Adipocyte (in vitro differentiated cells): ENCODE measurements around the gene IL2RA.
"Not testable (repeated sequence)": the region's sequence is repeated elsewhere in the genome, so short reads cannot be mapped to it uniquely, and the experiment has no call there.

ENCODE experiments used
- DNase-seq: peaks from one replicate; pipeline ENCODE4 v3.0.0-alpha.2; 2015; ENCODE audit warnings: low read depth
- H3K27me3 ChIP-seq: replicated peaks from 2 replicates; pipeline ENCODE4 v1.7.0; 2013; ENCODE audit warnings: mild to moderate bottlenecking, low read length, moderate library complexity; ENCODE audit not compliant: control insufficient read depth, insufficient read depth
- H3K36me3 ChIP-seq: 2 replicates; pipeline ENCODE4 v1.7.0; 2013; ENCODE audit warnings: low read length, mild to moderate bottlenecking, moderate library complexity; ENCODE audit not compliant: control insufficient read depth, insufficient read depth, severe bottlenecking
- H3K4me1 ChIP-seq: 2 replicates; pipeline ENCODE4 v1.7.0; 2013; ENCODE audit warnings: mild to moderate bottlenecking, low read length, moderate library complexity; ENCODE audit not compliant: control insufficient read depth, insufficient read depth
- H3K4me3 ChIP-seq: 2 replicates; pipeline ENCODE4 v1.7.0; 2013; ENCODE audit warnings: mild to moderate bottlenecking, low read length, moderate library complexity
- H3K9ac ChIP-seq: 2 replicates; pipeline ENCODE4 v1.7.0; 2013; ENCODE audit warnings: mild to moderate bottlenecking, low read length, moderate library complexity
- H3K9me3 ChIP-seq: 2 replicates; pipeline ENCODE4 v1.7.0; 2013; ENCODE audit warnings: mild to moderate bottlenecking, low read length, moderate library complexity; ENCODE audit not compliant: control insufficient read depth

Gene IL2RA

DNA sequence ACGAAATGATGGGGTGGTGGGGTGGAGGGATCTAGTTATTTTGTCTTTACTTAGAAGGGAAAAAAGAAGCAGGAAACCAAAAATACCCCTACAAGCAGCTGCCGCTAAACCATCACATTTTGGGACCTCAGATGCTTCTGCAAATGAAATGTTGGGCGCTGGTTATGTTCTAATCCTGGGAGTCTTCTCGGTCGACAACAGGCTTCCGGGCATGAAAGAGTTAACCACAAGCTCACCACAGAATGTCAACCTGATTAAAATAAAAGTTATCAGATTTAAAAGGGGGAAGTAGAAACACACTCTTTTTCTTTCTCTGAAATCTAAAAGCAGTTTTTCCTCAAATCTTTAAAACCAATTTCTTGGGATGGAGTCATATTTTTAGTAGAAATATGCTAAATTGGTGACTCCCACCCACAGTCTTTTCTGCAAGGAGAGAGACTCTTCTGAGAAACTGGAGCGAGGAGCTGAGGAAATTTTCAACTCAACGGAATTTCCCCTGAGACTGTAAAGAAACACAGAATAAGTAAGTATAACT is 16.8 kb downstream of the IL2RA start:
- Histone ChIP-seq H3K9ac (no peak overlapping the region), H3K36me3 (no peaks in the 10 kb centered on the region), H3K4me1 (no peaks in the 10 kb centered on the region), H3K4me3 (no peak overlapping the region), H3K9me3 (no peaks in the 10 kb centered on the region), H3K27me3 (peaks cover 26% of the 10 kb centered on the region)
- DNase-seq, result no peak

DNA sequence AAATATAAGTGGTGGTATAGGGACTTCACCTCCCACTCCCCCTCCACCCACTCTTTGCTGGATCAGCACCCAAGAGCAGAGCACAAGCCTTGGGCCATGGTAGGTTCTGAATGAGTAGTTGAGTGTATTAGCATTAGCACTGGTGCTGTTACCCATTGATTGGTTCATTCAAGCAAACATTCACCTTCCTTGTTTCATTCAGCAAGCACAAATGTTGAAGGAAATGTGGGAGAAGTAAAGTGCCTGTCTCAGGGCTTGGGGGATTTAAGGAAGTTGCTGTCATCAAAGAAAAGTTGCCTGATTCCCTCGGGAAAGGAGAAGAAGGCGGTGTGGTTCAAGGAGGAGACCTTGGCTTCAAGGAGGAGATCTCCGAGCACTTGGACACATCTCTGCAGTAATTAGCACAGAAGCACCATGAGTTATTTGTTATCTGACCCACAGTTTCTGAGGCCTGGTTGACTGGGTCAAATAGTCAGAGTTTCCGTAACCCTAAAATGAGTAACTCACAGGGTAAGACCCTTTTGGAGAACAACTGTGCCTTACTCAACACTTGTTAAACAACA is 17.3 kb downstream of the IL2RA start:
- H3K36me3 ChIP-seq, result no peaks in the 10 kb centered on the region

DNA sequence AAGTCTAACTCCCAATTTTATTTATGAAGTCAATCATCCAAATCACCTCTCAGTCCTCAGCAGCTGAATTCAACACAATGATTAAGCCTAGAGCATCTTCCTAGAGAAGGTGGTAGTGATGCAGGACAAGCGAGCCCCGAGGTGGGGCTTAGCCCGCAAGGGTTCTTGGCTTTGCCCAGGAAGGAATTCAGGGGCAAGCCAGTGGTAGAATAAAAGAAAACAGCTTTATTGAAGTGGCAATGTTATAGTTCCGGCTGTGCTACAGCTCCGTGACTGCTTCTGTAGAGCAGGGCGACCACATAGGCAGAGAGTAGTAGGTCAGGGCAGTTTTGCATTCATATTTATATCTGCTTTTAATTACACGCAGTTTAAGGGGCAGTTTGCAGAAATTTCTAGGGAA is 18.1 kb downstream of the IL2RA start:
- no peaks in the 10 kb centered on the region for H3K36me3 ChIP-seq
- H3K4me3 ChIP-seq, result no peak overlapping the region
- H3K4me1 ChIP-seq, result no peaks in the 10 kb centered on the region
- H3K9ac ChIP-seq, result no peak overlapping the region
- H3K27me3 ChIP-seq, result peaks cover 26% of the 10 kb centered on the region
- H3K9me3 ChIP-seq, result peaks cover 7% of the 10 kb centered on the region
- no peak for DNase-seq

More for the DNA sequence above, 17.3 kb downstream of the IL2RA start:
- peaks cover 26% of the 10 kb centered on the region for H3K27me3 ChIP-seq
- H3K4me1 ChIP-seq, result no peaks in the 10 kb centered on the region
- H3K9me3 ChIP-seq, result no peaks in the 10 kb centered on the region
- no peak overlapping the region for H3K9ac ChIP-seq
- no peak overlapping the region for H3K4me3 ChIP-seq
- DNase-seq, result no peak

DNA sequence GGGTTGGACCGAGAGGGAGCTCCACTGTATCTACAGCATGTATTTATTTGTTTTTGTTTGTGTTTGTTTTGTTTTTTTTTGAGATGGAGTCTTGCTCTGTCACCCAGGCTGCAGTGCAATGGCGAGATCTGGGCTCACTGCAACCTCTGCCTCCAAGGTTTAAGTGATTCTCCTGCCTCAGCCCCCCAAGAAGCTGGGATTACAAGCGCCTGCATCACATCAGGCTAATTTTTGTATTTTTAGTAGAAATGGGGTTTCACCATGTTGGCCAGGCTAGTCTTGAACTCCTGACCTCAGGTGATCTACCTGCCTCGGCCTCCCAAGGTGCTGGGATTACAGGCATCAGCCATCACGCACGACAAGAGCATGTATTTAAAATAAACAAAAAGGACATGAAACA is 18.8 kb downstream of the IL2RA start:
- not testable (repeated sequence) for H3K9me3 ChIP-seq, DNase-seq, H3K36me3 ChIP-seq, H3K9ac ChIP-seq, H3K4me1 ChIP-seq, H3K4me3 ChIP-seq
- peaks cover 26% of the 10 kb centered on the region for H3K27me3 ChIP-seq

DNA sequence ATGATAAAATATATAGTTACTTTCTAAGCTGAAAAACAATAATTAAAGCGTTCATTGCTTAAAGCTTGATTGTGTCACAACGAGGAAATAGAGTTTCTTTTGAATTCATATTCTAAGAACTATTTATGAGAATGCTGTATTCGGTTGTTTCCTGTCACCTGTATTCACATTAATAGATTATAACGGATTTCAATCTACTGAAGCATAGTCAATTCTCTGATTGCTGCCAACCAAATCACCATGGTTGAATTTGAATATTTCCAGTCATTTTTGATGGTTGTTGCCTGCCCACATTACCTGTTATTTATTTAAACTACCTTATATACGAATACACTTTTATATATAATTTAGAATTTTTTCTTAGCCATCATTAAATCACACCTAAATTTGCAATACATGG is 22.0 kb downstream of the IL2RA start:
- no peak for DNase-seq
- H3K4me3 ChIP-seq, result no peak overlapping the region
- no peak overlapping the region for H3K9ac ChIP-seq
- H3K36me3 ChIP-seq, result no peaks in the 10 kb centered on the region
- H3K4me1 ChIP-seq, result no peaks in the 10 kb centered on the region
- peaks cover 11% of the 10 kb centered on the region for H3K27me3 ChIP-seq
- H3K9me3 ChIP-seq, result peaks cover 10% of the 10 kb centered on the region

DNA sequence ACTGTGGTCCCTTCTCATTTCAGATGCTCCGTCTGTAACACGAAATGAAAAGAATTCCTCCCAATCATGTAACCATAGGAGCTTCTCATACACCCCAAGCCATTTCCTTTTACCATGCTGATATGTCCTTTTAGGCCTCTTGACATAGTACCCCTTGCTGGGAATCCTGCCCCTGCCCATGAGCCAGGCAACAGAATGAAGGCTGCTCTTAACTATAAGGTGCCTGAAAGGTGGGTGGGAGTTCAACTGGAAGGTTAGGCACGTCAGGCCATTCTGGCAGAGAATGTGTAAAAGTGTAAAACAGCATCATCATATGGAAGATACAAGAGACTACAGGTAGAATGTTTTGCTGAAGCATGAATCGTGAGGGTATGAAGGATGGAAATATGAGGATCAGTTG is 22.5 kb downstream of the IL2RA start:
- H3K4me3 ChIP-seq, result no peak overlapping the region
- no peak for DNase-seq
- no peaks in the 10 kb centered on the region for H3K36me3 ChIP-seq
- H3K9me3 ChIP-seq, result peaks cover 10% of the 10 kb centered on the region
- H3K27me3 ChIP-seq, result peaks cover 8% of the 10 kb centered on the region
- H3K4me1 ChIP-seq, result peaks cover under 1% of the 10 kb centered on the region
- H3K9ac ChIP-seq, result no peak overlapping the region

DNA sequence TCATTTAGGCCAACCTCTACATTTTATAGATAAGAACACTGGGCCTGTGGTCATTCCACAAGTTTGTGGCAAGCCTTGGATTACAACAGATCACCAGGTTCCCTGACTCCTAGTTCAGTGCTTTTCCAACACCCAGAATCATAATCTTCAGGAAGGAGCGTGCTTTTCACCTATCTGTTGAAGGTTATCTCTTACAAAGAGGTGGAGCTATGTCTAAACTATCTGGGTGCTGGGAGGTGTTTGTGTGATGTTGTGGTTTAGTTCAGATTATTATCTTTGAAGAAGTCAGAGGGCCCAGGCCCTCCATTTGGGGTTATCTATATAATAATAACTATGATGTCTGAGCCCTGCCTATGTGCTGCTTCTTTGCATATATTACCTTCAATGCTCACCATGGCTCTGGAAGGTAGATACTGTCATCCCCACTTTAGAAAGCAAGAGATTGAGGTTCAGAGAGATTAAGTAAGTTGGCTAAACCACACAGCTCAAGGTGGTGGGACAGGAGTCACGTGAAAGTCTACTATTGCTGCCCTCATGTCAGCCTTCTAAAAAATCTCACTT is 24.0 kb downstream of the IL2RA start:
- Histone ChIP-seq H3K27me3 (no peaks in the 10 kb centered on the region), H3K9ac (no peak overlapping the region), H3K4me3 (no peak overlapping the region), H3K9me3 (peaks cover 10% of the 10 kb centered on the region), H3K36me3 (no peaks in the 10 kb centered on the region), H3K4me1 (peaks cover 14% of the 10 kb centered on the region)
- no peak for DNase-seq

DNA sequence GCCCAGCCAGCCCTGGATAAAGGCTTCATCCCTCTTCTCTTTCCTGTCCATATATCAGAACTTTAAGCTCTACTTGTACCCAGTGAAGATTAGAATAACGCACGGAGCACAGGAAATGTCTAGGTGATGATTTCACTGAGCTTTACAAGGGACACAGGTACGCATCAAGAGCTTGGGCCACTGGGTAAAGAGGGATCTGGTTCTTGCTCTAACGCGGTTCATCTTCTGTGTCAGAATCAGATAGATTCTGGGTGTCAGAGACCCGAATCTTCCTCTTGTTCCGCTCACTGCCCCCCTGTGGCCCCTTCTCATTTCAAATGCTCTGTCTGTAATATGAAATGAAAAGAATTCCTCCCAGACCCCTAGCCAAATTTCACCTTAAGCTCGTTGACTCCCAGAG is 24.7 kb downstream of the IL2RA start:
- H3K36me3 ChIP-seq, result no peaks in the 10 kb centered on the region
- H3K9me3 ChIP-seq, result peaks cover 10% of the 10 kb centered on the region
- H3K4me3 ChIP-seq, result no peak overlapping the region
- no peak for DNase-seq
- no peak overlapping the region for H3K9ac ChIP-seq
- H3K27me3 ChIP-seq, result no peaks in the 10 kb centered on the region
- peaks cover 14% of the 10 kb centered on the region for H3K4me1 ChIP-seq

DNA sequence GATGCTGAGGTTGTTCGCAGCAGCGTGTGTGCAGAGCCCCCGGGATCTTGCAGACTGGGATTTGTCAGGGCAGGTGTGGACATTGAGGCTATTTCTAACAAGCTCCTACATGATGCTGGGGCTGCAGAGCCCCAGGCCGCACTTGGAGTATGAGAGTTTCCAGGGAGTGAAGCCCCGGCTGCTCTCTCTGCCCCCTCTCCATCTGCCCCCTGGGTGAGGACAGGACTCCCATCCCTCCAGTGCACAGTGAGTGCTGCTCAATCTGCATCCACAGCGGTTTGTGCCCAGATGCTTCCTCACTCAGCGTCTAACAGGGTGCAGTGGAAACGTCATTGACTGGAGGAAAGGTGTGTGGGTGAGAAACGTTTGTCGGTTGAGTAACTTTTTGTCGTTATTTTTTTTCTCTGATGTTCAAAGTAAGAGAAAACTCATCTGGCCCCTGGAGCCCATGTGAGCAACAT is 25.3 kb downstream of the IL2RA start:
- no peak overlapping the region for H3K9ac ChIP-seq
- no peaks in the 10 kb centered on the region for H3K27me3 ChIP-seq
- H3K9me3 ChIP-seq, result peaks cover 10% of the 10 kb centered on the region
- H3K36me3 ChIP-seq, result no peaks in the 10 kb centered on the region
- peaks cover 14% of the 10 kb centered on the region for H3K4me1 ChIP-seq
- DNase-seq, result no peak
- no peak overlapping the region for H3K4me3 ChIP-seq

DNA sequence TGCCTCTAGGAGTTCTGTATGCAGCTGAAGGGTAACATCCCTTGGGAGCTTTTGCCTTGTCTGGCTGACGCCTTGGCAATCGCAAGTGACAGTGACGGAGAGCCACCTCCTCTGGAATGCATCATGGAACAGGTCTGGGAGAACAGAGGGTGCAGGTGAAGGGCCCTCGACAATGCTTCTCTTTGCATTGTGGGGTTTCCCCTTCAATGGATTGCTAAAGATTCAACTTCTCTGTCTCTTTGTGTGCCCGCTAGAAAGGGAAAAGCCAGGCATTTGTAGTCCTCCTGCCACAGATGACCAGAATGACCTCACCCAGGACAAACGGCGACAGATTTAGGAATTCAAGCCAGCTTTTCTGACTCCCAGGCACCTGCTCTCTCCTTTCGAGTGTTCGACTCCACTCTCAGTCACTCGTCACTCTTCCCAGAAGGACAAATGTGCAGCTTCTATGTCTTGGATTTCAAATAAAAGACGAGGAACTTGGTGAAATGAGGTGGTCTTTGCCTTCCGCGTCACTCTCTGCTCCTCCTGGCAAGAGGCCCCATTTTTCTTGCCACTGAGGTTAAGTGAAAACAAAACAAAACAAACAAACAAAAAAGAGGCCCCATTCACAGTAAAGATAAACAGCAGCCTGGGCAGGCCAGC is 26.1 kb downstream of the IL2RA start:
- Histone ChIP-seq H3K36me3 (no peaks in the 10 kb centered on the region), H3K9me3 (peaks cover 11% of the 10 kb centered on the region), H3K27me3 (no peaks in the 10 kb centered on the region), H3K9ac (no peak overlapping the region), H3K4me3 (no peak overlapping the region), H3K4me1 (peaks cover 14% of the 10 kb centered on the region)
- DNase-seq, result no peak

DNA sequence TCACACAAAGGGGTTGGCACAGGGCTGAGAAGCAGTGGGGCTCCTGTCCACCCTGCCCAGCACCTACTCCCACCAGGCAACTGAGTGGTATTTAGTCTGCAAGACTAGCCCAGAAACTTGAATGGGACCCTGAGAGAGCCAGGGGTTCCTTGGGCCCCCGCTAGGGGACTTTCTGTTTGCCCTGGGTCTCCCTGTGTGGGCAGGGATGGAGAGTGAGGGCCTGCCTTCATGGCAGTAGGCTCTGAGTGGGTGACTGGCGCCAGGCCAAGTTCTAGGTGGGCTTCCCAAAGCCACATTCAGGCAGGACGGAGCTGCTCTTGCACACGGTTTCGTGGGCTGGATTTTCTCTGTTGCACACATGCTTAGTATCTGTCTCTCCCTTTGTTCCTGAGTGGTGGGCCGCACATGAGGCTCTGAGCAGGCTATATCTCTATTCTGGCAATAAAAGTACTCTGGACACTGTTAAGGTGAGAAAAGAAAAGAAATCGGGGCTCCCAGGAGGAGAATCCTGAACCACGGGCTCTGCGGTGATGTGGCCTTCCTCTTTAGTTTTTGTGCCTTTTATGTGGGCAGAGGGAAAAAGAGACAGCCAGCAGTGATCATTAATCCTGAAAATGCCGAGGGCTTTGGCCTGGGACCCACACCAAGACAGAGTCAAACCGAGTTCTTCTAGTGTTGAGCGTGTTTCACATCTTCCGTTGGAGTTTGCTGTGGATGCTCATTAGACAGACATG is 26.9 kb downstream of the IL2RA start:
- Histone ChIP-seq H3K4me1 (peaks cover 14% of the 10 kb centered on the region), H3K27me3 (no peaks in the 10 kb centered on the region)
- no peak for DNase-seq

More for the DNA sequence above, 26.9 kb downstream of the IL2RA start:
- Histone ChIP-seq H3K9me3 (peaks cover 19% of the 10 kb centered on the region), H3K36me3 (no peaks in the 10 kb centered on the region), H3K4me3 (no peak overlapping the region), H3K9ac (no peak overlapping the region)
